Motor neuron (in vitro differentiated cells): ENCODE data around the gene DOCK2. TPM values are rescaled to one million over a fixed set of nuclear protein-coding genes. Genes with fewer than 3 reads are reported as not detected.

Experiments
- ATAC-seq, 8 experiments: fragments of 200-7000 bp; cut with Tn5 transposase; replicated peaks in 6 of 8; 2 replicates each; pipeline ENCODE4 v1.8.0; 2021; ENCODE audit warnings: mild to moderate bottlenecking in 8 of 8, moderate library complexity in 8 of 8
- H3K27ac ChIP-seq, 2 donors: fragments of 250-450 bp; sonication (Bioruptor Pico); 2 replicates each; pipeline ENCODE4 v1.9.0; 2021; ENCODE audit warnings: antibody characterized with exemption in 2 of 2, mild to moderate bottlenecking in 2 of 2, moderate library complexity in 1 of 2
- H3K4me1 ChIP-seq, 2 donors: fragments of 250-450 bp; sonication (Bioruptor Pico); replicated peaks in 1 of 2; 2 replicates each; pipeline ENCODE4 v1.6.1; 2021; ENCODE audit warnings: antibody characterized with exemption in 2 of 2, mild to moderate bottlenecking in 2 of 2, moderate library complexity in 1 of 2
- H3K4me3 ChIP-seq, 5 donors: fragments of 250-450 bp; sonication (Bioruptor Pico); 2 replicates each; pipeline ENCODE4 v1.9.0; 2021; ENCODE audit warnings: antibody characterized with exemption in 5 of 5, mild to moderate bottlenecking in 5 of 5, moderate library complexity in 4 of 5
- WGBS, 10 experiments: fragments of 450-650 bp; shearing (Covaris generic); methylation state at CpG; one replicate each; pipeline ENCODE4 v1.0.0; 2022; 5-methylcytosine and 5-hydroxymethylcytosine counted together
- in situ Hi-C, 9 experiments: fragments of 400-800 bp; cut with MboI; loops; one replicate each; pipeline ENCODE4 v1.15.0; 2021; ENCODE audit warnings: low sequenced_read_pairs in 9 of 9, low pct_unique_long_range_greater_than_20kb in 2 of 9; ENCODE audit not compliant: unreplicated experiment in 9 of 9
- total RNA-seq, 8 experiments: library from RNA; unstranded; fragments of 300-600 nt; gene quantifications; 2 replicates each; pipeline versions ENCODE4 v1.2.3 to v1.2.4, GENCODE V29; 2022

Gene DOCK2
- total RNA-seq, 8 experiments from 2014 or later, result 0.18 to 105 (median 0.89) TPM

- H3K4me1 ChIP-seq, result peaks cover 32 to 43% of the 10 kb centered on the region in 2 donors
- no peak overlapping the region for H3K27ac ChIP-seq
- peak in 1 of 8 experiments; percentile 17 for ATAC-seq
- 19 to 80% (median 31%) methylated on average over 2 to 3 of the region's 3 CpGs; no CpG with 5 or more reads in 2 of the 10 experiments for WGBS, 10 experiments
- H3K4me3 ChIP-seq, result no peak overlapping the region
- in situ Hi-C loops, result no loop called here
Observed at GRCh38 chr5:169973056-169973455, 336.0 kb downstream of the DOCK2 start.

DNA sequence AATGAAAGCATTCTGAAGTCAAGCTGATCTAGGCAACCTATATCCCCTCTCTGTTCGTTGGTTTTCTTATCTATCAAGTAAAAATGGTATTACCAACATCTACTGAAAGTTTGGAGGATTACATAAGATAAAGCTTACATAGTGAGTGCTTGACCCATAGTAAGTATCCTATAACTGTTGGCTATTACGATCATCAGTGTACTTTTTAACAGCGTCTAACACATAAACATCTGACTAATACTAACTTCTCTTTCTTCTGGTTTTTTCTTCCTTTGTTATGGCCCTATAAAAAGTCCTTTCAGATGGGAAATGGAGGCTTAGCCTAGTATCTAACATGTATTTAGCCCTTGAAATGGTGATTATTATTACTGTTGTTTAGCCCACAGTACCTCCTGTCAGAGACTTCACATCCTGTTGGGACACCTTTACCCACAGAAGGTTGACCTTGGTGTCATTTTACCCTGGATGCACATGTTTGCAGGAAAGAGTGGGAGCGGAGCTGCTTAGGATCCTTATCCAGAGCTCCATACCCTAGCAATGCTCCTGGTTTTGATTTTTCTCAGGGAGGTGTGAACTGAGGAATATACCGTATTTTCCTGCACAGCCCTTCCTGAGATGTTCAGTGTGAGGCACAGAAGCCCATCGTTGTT, 337.2 kb downstream of the DOCK2 start:
- Histone ChIP-seq H3K4me3 (no peak overlapping the region), H3K4me1 (peaks cover 38 to 50% of the 10 kb centered on the region in 2 donors), H3K27ac (no peak overlapping the region)
- WGBS, 10 experiments, result 14 to 100% (median 79%) methylated on average over 1 to 4 of the region's 6 CpGs
- no peak for ATAC-seq
- in situ Hi-C loops, result no loop called here

GRCh38 chr5:169978714-169979113, 341.6 kb downstream of the DOCK2 start:
- peaks cover 31 to 34% of the 10 kb centered on the region in 2 donors for H3K4me1 ChIP-seq
- H3K27ac ChIP-seq, result no peak overlapping the region
- peak overlapping the region in 4 of 5 donors; percentile 25 to 39 (median 32) for H3K4me3 ChIP-seq
- WGBS, 10 experiments, result 13 to 65% (median 36%) methylated on average over 2 to 7 of the region's 7 CpGs; no CpG with 5 or more reads in 4 of the 10 experiments
- in situ Hi-C loops, result no loop called here
- ATAC-seq, result peak in 1 of 8 experiments; percentile 10

- Histone ChIP-seq H3K4me1 (peaks cover 31 to 34% of the 10 kb centered on the region in 2 donors), H3K27ac (peak overlapping the region in 1 of 2 donors; percentile 17), H3K4me3 (peak overlapping the region; percentile 25 to 39 (median 28))
- in situ Hi-C loops, result loop anchor here in 1 of 9 experiments (10.0 kb wide), 1 partner anchor 285 kb away; no protein-coding TSS in a partner anchor
- WGBS, 10 experiments, result 0 to 10% (median 0%) methylated on average over 1 to 3 of the region's 3 CpGs; no CpG with 5 or more reads in 5 of the 10 experiments
- ATAC-seq, result no peak
Observed at GRCh38 chr5:169979871-169980270, 342.8 kb downstream of the DOCK2 start.

DNA sequence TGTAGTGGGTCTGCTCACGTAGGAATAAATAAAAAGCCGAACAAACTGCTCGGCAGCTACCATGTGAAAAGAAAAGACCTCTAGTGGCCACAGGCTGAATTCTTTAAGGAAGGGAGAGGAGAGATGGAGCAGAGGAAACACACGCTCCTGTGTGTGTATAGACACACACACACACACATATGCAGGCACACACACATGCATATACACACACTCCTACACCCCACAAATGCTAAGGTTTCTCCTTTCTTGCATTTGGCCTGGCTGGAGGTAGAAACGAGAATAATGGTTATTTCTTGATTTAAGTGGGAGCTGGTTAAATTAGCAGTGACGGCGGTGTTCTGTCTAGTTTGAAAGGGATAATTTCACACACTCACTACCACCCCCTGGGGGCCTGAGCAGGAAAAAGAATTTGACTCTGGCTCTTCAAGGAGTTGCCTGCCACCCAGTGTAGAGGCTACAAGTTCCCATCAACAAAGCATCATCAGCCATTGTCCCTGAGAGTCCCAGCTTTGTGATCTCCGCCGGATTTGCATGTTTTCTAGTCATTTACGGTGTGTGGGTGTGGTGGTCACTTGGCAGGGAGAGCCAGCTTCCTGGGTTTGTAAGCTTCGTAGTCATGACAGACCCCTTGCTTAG, 343.5 kb downstream of the DOCK2 start, which contains the start of gene INSYN2B:
Gene INSYN2B, minus strand, starts transcription at position 78 of the 636 bp plus-strand sequence. CDS start 96,597 bp downstream, outside the sequence.
- H3K4me1 ChIP-seq, result peaks cover 31 to 34% of the 10 kb centered on the region in 2 donors
- WGBS, 10 experiments, result 0 to 21% (median 10%) methylated on average over 1 to 9 of the region's 11 CpGs; no CpG with 5 or more reads in 2 of the 10 experiments
- in situ Hi-C loops, result loop anchor here in 1 of 9 experiments (10.0 kb wide), 1 partner anchor 286 kb away; no protein-coding TSS in a partner anchor
- peak within 1 kb of the TSS in 1 of 2 donors; percentile 17 for H3K27ac ChIP-seq
- peak within 1 kb of the TSS; percentile 25 to 39 (median 28) for H3K4me3 ChIP-seq
- peak; percentile 72 to 91 (median 84) for ATAC-seq

- Histone ChIP-seq H3K4me1 (peaks cover 5 to 9% of the 10 kb centered on the region in 2 donors), H3K27ac (no peak overlapping the region), H3K4me3 (no peak overlapping the region)
- no peak for ATAC-seq
- WGBS, 10 experiments, result 74 to 100% (median 94%) methylated on average over 1 to 4 of the region's 4 CpGs
- in situ Hi-C loops, result loop anchor here in 1 of 9 experiments (10.0 kb wide), 1 partner anchor 293 kb away; no protein-coding TSS in a partner anchor
Observed at GRCh38 chr5:169988206-169988605, 351.1 kb downstream of the DOCK2 start.

DNA sequence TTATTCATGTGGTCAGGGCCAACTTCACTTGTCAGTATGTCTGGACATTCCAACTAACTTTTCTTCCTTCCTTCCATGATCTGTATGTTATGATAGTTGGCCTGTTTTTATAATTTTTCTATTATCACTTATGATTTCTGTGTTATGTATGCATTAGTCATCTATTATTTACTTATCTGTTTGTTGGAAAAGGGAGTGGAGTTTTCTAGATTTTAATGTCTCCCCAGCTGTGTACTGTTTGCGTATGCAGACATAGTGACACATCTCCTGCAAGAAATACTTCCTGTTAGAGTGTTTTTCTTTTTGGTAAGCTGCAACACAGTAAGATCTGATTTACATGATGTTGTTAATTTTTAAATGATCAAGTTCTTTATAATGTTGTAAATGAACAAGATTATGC, 351.9 kb downstream of the DOCK2 start:
- ATAC-seq, result peak in 3 of 8 experiments; percentile 62 to 87 (median 69)
- 50 to 100% (median 89%) methylated on average over 1 of the region's 1 CpG; no CpG with 5 or more reads in 3 of the 10 experiments for WGBS, 10 experiments
- H3K27ac ChIP-seq, result no peak overlapping the region
- peaks cover 6 to 10% of the 10 kb centered on the region in 2 donors for H3K4me1 ChIP-seq
- H3K4me3 ChIP-seq, result no peak overlapping the region
- in situ Hi-C loops, result loop anchor here in 1 of 9 experiments (10.0 kb wide), 1 partner anchor 294 kb away; no protein-coding TSS in a partner anchor

DNA sequence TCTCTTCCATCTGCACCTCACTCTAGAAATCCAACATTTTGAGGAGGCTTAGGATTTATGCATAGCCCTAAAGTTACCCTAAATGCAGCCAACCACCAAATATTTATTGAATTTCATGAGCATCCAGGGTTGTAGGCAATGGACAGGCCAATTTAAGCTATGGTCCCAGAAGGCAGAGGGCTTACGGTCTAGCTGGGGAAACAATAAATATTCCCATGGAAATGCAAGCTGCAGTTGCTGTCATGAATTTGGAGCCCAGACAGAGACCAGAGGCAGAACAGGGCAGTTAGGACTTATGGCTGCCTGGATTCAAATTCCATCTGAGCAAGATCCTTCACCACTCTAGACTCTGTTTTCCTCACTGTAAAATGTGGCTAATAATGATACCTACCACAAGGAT, 352.3 kb downstream of the DOCK2 start:
- no peak overlapping the region for H3K27ac ChIP-seq
- ATAC-seq, result peak in 3 of 8 experiments; percentile 18 to 58 (median 44)
- WGBS, 10 experiments, result 11 to 80% (median 50%) methylated on average over 1 of the region's 1 CpG; no CpG with 5 or more reads in 5 of the 10 experiments
- peaks cover 6 to 10% of the 10 kb centered on the region in 2 donors for H3K4me1 ChIP-seq
- no peak overlapping the region for H3K4me3 ChIP-seq
- in situ Hi-C loops, result loop anchor here in 1 of 9 experiments (10.0 kb wide), 1 partner anchor 295 kb away; no protein-coding TSS in a partner anchor

- 42 to 100% (median 86%) methylated on average over 1 to 5 of the region's 8 CpGs; no CpG with 5 or more reads in 1 of the 10 experiments for WGBS, 10 experiments
- Histone ChIP-seq H3K4me3 (no peak overlapping the region), H3K27ac (no peak overlapping the region), H3K4me1 (peaks cover 6 to 10% of the 10 kb centered on the region in 2 donors)
- in situ Hi-C loops, result no loop called here
- ATAC-seq, result no peak
Observed at GRCh38 chr5:169991115-169991869, 354.2 kb downstream of the DOCK2 start.

GRCh38 chr5:169992789-169993484, 355.9 kb downstream of the DOCK2 start:
- peaks cover 6 to 10% of the 10 kb centered on the region in 2 donors for H3K4me1 ChIP-seq
- in situ Hi-C loops, result no loop called here
- no peak overlapping the region for H3K27ac ChIP-seq
- WGBS, 10 experiments, result 75 to 100% (median 100%) methylated on average over 2 of the region's 2 CpGs; no CpG with 5 or more reads in 4 of the 10 experiments
- ATAC-seq, result peak in 1 of 8 experiments; percentile 17
- no peak overlapping the region for H3K4me3 ChIP-seq

DNA sequence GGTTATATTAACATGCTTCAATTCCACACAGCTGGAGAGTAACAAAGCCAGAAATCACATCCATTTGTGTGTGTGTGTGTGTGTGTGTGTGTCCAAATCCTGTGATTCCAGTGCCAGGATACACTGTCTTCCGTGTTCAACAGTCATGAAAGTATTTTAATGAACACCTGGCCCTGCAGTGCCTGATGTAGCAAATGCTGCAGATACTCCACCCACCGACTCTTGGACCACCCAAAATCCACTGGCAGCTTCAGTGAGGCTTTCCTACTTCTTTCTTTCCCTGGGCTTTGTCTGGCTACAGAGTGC, 356.4 kb downstream of the DOCK2 start:
- ATAC-seq, result peak in 1 of 8 experiments; percentile 22
- in situ Hi-C loops, result no loop called here

GRCh38 chr5:169997798-169998197, 360.7 kb downstream of the DOCK2 start:
- 33 to 100% (median 88%) methylated on average over 1 to 3 of the region's 3 CpGs; no CpG with 5 or more reads in 3 of the 10 experiments for WGBS, 10 experiments

More for the DNA sequence above, 356.4 kb downstream of the DOCK2 start:
- Histone ChIP-seq H3K4me1 (peaks cover 6 to 10% of the 10 kb centered on the region in 2 donors), H3K27ac (no peak overlapping the region), H3K4me3 (no peak overlapping the region)
- 0 to 67% (median 40%) methylated on average over 1 to 2 of the region's 2 CpGs; no CpG with 5 or more reads in 7 of the 10 experiments for WGBS, 10 experiments

More at GRCh38 chr5:169997798-169998197, 360.7 kb downstream of the DOCK2 start:
- ATAC-seq, result peak in 2 of 8 experiments; percentile 80
- in situ Hi-C loops, result no loop called here
- Histone ChIP-seq H3K4me1 (peaks cover 9 to 10% of the 10 kb centered on the region in 2 donors), H3K4me3 (no peak overlapping the region), H3K27ac (no peak overlapping the region)
